Measurements from ENCODE around the gene CCNK. TPM values are rescaled to one million over a fixed set of nuclear protein-coding genes. Genes with fewer than 3 reads are reported as not detected.

The CCNK gene
- total and polyA plus RNA-seq, 5 donors from 2014 or later, result 8.8 to 139 (median 22.3) TPM

DNA sequence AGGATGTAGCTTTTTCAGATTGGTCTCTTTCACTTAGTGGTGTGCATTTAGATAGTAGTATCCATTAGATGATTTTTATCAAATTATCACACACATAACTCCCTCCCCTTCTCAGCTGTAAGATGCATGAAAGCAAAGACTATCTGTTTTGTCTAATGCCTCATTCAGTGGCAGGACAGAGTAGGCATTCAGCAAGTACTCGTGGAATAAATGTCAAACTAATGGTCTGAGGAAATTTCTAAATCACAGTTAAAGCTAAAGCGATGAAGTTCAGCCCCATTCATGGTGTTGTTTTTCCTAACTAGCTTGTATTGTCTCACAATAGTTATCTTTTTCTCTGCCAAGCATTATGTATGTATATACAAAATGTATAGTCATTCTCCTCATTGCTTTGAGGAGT, 16.1 kb downstream of the CCNK start:
- Histone ChIP-seq H3K4me3 (ENCODE audit: low read depth, low read length) (no peak overlapping the region), H3K9me3 (ENCODE audit: control insufficient read depth in 2 of 2, low read length in 2 of 2) (no peaks in the 10 kb centered on the region), H3K27me3 (ENCODE audit: control insufficient read depth, insufficient read depth, low read length) (no peaks in the 10 kb centered on the region), H3K36me3 (ENCODE audit: control insufficient read depth, insufficient read depth, low read length) (peaks cover 90% of the 10 kb centered on the region), H3K4me1 (ENCODE audit: control insufficient read depth, insufficient read depth, low read length, poor library complexity, severe bottlenecking) (no peaks in the 10 kb centered on the region), H3K27ac (ENCODE audit: insufficient read depth, low read length, poor library complexity, severe bottlenecking) (no peak overlapping the region)
- Mint-ChIP-seq H3K4me3 (no peak overlapping the region), H3K36me3 (peaks cover 65% of the 10 kb centered on the region), H3K4me1 (peaks cover 0 to 21% (median 7%) of the 10 kb centered on the region in 4 donors), H3K9me3 (no peaks in the 10 kb centered on the region), H3K27ac (no peak overlapping the region), H3K27me3 (no peaks in the 10 kb centered on the region)
- DNase-seq (no peak), ATAC-seq (ENCODE audit: low read depth in 2 of 2) (no peak)

DNA sequence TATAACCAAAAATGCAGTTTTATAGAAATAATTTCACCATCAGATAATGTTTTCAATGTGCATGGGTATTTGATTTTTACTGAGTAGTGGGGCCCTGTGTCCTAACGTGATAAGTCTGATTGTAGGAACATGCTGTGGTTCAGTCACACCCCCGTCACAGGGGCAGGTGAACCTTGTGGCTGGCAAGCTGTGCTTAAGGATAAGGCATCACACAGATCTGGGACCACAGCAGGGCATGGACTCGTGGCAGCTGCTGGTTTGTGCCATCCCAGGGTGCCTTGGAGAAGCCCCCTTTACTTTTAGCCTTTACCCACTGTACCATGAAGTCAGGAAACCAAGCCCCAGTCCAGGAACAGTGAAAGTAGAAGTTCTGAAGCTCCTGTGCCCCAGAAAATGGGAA, 16.7 kb downstream of the CCNK start:
- Histone ChIP-seq H3K27ac (ENCODE audit: insufficient read depth, low read length, poor library complexity, severe bottlenecking) (no peak overlapping the region), H3K27me3 (ENCODE audit: control insufficient read depth, insufficient read depth, low read length) (no peaks in the 10 kb centered on the region), H3K36me3 (ENCODE audit: control insufficient read depth, insufficient read depth, low read length) (peaks cover 90% of the 10 kb centered on the region), H3K4me3 (ENCODE audit: low read depth, low read length) (no peak overlapping the region), H3K9me3 (ENCODE audit: control insufficient read depth in 2 of 2, low read length in 2 of 2) (no peaks in the 10 kb centered on the region), H3K4me1 (ENCODE audit: control insufficient read depth, insufficient read depth, low read length, poor library complexity, severe bottlenecking) (no peaks in the 10 kb centered on the region)
- Mint-ChIP-seq H3K4me3 (no peak overlapping the region), H3K27ac (no peak overlapping the region), H3K4me1 (peaks cover 0 to 18% (median 6%) of the 10 kb centered on the region in 4 donors), H3K27me3 (no peaks in the 10 kb centered on the region), H3K36me3 (peaks cover 64% of the 10 kb centered on the region), H3K9me3 (no peaks in the 10 kb centered on the region)
- ATAC-seq (ENCODE audit: low read depth in 2 of 2) (no peak), DNase-seq (no peak)

DNA sequence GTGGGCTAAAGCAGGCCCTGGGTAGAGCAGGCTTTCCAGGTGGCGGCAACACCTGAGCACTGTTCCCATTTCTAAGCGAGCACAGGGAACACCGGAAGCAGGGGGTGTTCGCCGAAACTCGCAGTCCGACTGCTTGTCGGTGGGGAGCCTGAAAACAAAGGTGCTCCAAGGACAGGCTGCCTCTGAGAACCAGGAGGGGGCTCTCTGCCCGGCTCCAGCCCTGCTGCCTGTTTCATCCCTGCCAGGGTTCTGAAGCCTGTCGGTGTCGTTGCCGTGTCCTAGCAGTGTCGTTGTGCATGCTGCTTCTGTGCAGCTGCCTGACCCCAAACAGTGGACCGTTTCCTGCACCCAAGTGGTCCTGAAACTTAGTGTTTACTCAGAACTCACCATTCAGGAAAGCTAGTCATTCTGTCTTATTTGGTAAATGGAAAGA, 21.8 kb downstream of the CCNK start:
- no peak overlapping the region for H3K4me3 ChIP-seq (ENCODE audit: low read depth, low read length)
- H3K4me3 Mint-ChIP-seq, result no peak overlapping the region
- H3K27me3 ChIP-seq (ENCODE audit: control insufficient read depth, insufficient read depth, low read length), result no peaks in the 10 kb centered on the region
- DNase-seq, result no peak
- H3K4me1 ChIP-seq (ENCODE audit: control insufficient read depth, insufficient read depth, low read length, poor library complexity, severe bottlenecking), result no peaks in the 10 kb centered on the region
- H3K4me1 Mint-ChIP-seq, result peaks cover 0 to 5% (median 0%) of the 10 kb centered on the region in 4 donors
- H3K9me3 ChIP-seq (ENCODE audit: control insufficient read depth in 2 of 2, low read length in 2 of 2), result no peaks in the 10 kb centered on the region
- H3K27ac ChIP-seq (ENCODE audit: insufficient read depth, low read length, poor library complexity, severe bottlenecking), result no peak overlapping the region
- ATAC-seq (ENCODE audit: low read depth in 2 of 2), result no peak
- H3K36me3 ChIP-seq (ENCODE audit: control insufficient read depth, insufficient read depth, low read length), result peaks cover 96% of the 10 kb centered on the region
- no peaks in the 10 kb centered on the region for H3K9me3 Mint-ChIP-seq
- H3K27ac Mint-ChIP-seq, result no peak overlapping the region
- H3K36me3 Mint-ChIP-seq, result peaks cover 69% of the 10 kb centered on the region
- H3K27me3 Mint-ChIP-seq, result no peaks in the 10 kb centered on the region

GRCh38 chr14:99503848-99504453, 22.7 kb downstream of the CCNK start:
- ATAC-seq (ENCODE audit: low read depth in 2 of 2), result no peak
- peaks cover 0 to 3% (median 0%) of the 10 kb centered on the region in 4 donors for H3K4me1 Mint-ChIP-seq
- no peak for DNase-seq
- no peak overlapping the region for H3K27ac ChIP-seq (ENCODE audit: insufficient read depth, low read length, poor library complexity, severe bottlenecking)
- H3K27me3 Mint-ChIP-seq, result no peaks in the 10 kb centered on the region
- H3K36me3 Mint-ChIP-seq, result peaks cover 69% of the 10 kb centered on the region
- no peak overlapping the region for H3K4me3 ChIP-seq (ENCODE audit: low read depth, low read length)
- no peak overlapping the region for H3K4me3 Mint-ChIP-seq
- peaks cover 96% of the 10 kb centered on the region for H3K36me3 ChIP-seq (ENCODE audit: control insufficient read depth, insufficient read depth, low read length)
- no peaks in the 10 kb centered on the region for H3K9me3 Mint-ChIP-seq
- H3K9me3 ChIP-seq (ENCODE audit: control insufficient read depth in 2 of 2, low read length in 2 of 2), result no peaks in the 10 kb centered on the region
- H3K4me1 ChIP-seq (ENCODE audit: control insufficient read depth, insufficient read depth, low read length, poor library complexity, severe bottlenecking), result no peaks in the 10 kb centered on the region
- no peak overlapping the region for H3K27ac Mint-ChIP-seq
- H3K27me3 ChIP-seq (ENCODE audit: control insufficient read depth, insufficient read depth, low read length), result no peaks in the 10 kb centered on the region

DNA sequence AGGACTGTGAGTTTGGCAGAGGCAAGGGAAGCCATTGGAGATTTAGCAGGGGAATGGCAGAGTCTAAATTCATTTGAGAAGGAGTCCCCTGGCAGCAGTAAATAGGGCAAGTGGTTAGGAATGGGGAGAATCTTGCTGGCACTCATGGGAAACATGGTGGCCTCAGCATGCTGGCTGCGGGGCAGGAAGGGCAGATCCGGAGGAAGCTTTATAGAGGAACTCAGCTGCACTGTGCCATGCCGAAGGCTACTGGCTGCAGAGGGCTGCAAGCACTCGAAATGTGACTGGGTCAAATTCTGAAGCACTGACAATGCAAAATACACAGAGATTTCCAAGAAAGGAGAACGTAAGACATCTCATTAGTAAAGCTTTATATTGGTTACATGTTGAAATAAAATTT, 23.9 kb downstream of the CCNK start:
- Histone ChIP-seq H3K27me3 (ENCODE audit: control insufficient read depth, insufficient read depth, low read length) (no peaks in the 10 kb centered on the region), H3K4me1 (ENCODE audit: control insufficient read depth, insufficient read depth, low read length, poor library complexity, severe bottlenecking) (no peaks in the 10 kb centered on the region), H3K9me3 (ENCODE audit: control insufficient read depth in 2 of 2, low read length in 2 of 2) (no peaks in the 10 kb centered on the region), H3K4me3 (ENCODE audit: low read depth, low read length) (no peak overlapping the region), H3K27ac (ENCODE audit: insufficient read depth, low read length, poor library complexity, severe bottlenecking) (no peak overlapping the region), H3K36me3 (ENCODE audit: control insufficient read depth, insufficient read depth, low read length) (peaks cover 98% of the 10 kb centered on the region)
- H3K27me3 Mint-ChIP-seq, result no peaks in the 10 kb centered on the region
- H3K4me3 Mint-ChIP-seq, result peak overlapping the region in 2 of 4 donors; percentile 5 to 29
- peaks cover 0 to 2% (median 0%) of the 10 kb centered on the region in 4 donors for H3K4me1 Mint-ChIP-seq
- DNase-seq (no peak), ATAC-seq (ENCODE audit: low read depth in 2 of 2) (no peak)
- peak overlapping the region in 1 of 3 donors; percentile 37 for H3K27ac Mint-ChIP-seq
- H3K9me3 Mint-ChIP-seq, result no peaks in the 10 kb centered on the region
- H3K36me3 Mint-ChIP-seq, result peaks cover 74% of the 10 kb centered on the region

GRCh38 chr14:99506276-99506675, 25.1 kb downstream of the CCNK start:
- Histone ChIP-seq H3K27me3 (ENCODE audit: control insufficient read depth, insufficient read depth, low read length) (no peaks in the 10 kb centered on the region), H3K9me3 (ENCODE audit: control insufficient read depth in 2 of 2, low read length in 2 of 2) (no peaks in the 10 kb centered on the region), H3K36me3 (ENCODE audit: control insufficient read depth, insufficient read depth, low read length) (peaks cover 91% of the 10 kb centered on the region), H3K4me1 (ENCODE audit: control insufficient read depth, insufficient read depth, low read length, poor library complexity, severe bottlenecking) (no peaks in the 10 kb centered on the region), H3K4me3 (ENCODE audit: low read depth, low read length) (no peak overlapping the region), H3K27ac (ENCODE audit: insufficient read depth, low read length, poor library complexity, severe bottlenecking) (no peak overlapping the region)
- no peaks in the 10 kb centered on the region for H3K27me3 Mint-ChIP-seq
- peaks cover 0 to 2% (median 0%) of the 10 kb centered on the region in 4 donors for H3K4me1 Mint-ChIP-seq
- ATAC-seq (ENCODE audit: low read depth in 2 of 2) (no peak), DNase-seq (no peak)
- H3K9me3 Mint-ChIP-seq, result no peaks in the 10 kb centered on the region
- H3K36me3 Mint-ChIP-seq, result peaks cover 62% of the 10 kb centered on the region
- peak overlapping the region in 2 of 3 donors; percentile 37 to 92 for H3K27ac Mint-ChIP-seq
- H3K4me3 Mint-ChIP-seq, result peak overlapping the region in 2 of 4 donors; percentile 7 to 50

GRCh38 chr14:99507860-99508640, 26.8 kb downstream of the CCNK start:
- ATAC-seq (ENCODE audit: low read depth in 2 of 2), result no peak
- no peak for DNase-seq
- Mint-ChIP-seq H3K4me1 (peaks cover 0 to 2% (median 0%) of the 10 kb centered on the region in 4 donors), H3K4me3 (no peak overlapping the region), H3K9me3 (no peaks in the 10 kb centered on the region), H3K27me3 (no peaks in the 10 kb centered on the region), H3K36me3 (peaks cover 53% of the 10 kb centered on the region), H3K27ac (peak overlapping the region in 1 of 3 donors; percentile 41)
- Histone ChIP-seq H3K27me3 (ENCODE audit: control insufficient read depth, insufficient read depth, low read length) (no peaks in the 10 kb centered on the region), H3K27ac (ENCODE audit: insufficient read depth, low read length, poor library complexity, severe bottlenecking) (no peak overlapping the region), H3K4me3 (ENCODE audit: low read depth, low read length) (no peak overlapping the region), H3K4me1 (ENCODE audit: control insufficient read depth, insufficient read depth, low read length, poor library complexity, severe bottlenecking) (no peaks in the 10 kb centered on the region), H3K36me3 (ENCODE audit: control insufficient read depth, insufficient read depth, low read length) (peaks cover 77% of the 10 kb centered on the region), H3K9me3 (ENCODE audit: control insufficient read depth in 2 of 2, low read length in 2 of 2) (no peaks in the 10 kb centered on the region)

Measured in CD4-positive, CD25-positive, alpha-beta regulatory T cell (primary cell).